ENCODE results near the gene RTL9.

Gene RTL9

GRCh38 chrX:110358548-110358947, at the start of gene RTL9:
RTL9 (plus strand) TSS chrX:110358848; CDS start chrX:110450618, 91,770 bp downstream.
- TF ChIP-seq CTCF (IDR thresholded peaks at IDR 0.05; ENCODE audit: insufficient read depth, low read depth, low read length, missing control alignments): no peak
- no peak for DNase-seq (ENCODE audit: low read depth)
- H3K4me3 ChIP-seq (ENCODE audit: low read depth, low read length): no peak within 1 kb of the TSS

GRCh38 chrX:110310000-110310790, 48.5 kb upstream of the RTL9 start:
- DNase-seq (ENCODE audit: low read depth): no peak

GRCh38 chrX:110310896-110311295, 47.8 kb upstream of the RTL9 start:
- TF ChIP-seq CTCF (IDR thresholded peaks at IDR 0.05; ENCODE audit: insufficient read depth, low read depth, low read length, missing control alignments): no peak

More at GRCh38 chrX:110310000-110310790, 48.5 kb upstream of the RTL9 start:
- no peak overlapping the region for H3K4me3 ChIP-seq (ENCODE audit: low read depth, low read length)
- TF ChIP-seq CTCF (IDR thresholded peaks at IDR 0.05; ENCODE audit: insufficient read depth, low read depth, low read length, missing control alignments): no peak

GRCh38 chrX:110311437-110312230, 47.0 kb upstream of the RTL9 start:
- no peak for TF ChIP-seq CTCF (IDR thresholded peaks at IDR 0.05; ENCODE audit: insufficient read depth, low read depth, low read length, missing control alignments)
- H3K4me3 ChIP-seq (ENCODE audit: low read depth, low read length): no peak overlapping the region
- DNase-seq (ENCODE audit: low read depth): no peak

More at GRCh38 chrX:110310896-110311295, 47.8 kb upstream of the RTL9 start:
- peak; percentile 74 for DNase-seq (ENCODE audit: low read depth)
- H3K4me3 ChIP-seq (ENCODE audit: low read depth, low read length): no peak overlapping the region

GRCh38 chrX:110315551-110315950, 43.1 kb upstream of the RTL9 start:
- peak; percentile 52 for DNase-seq (ENCODE audit: low read depth)
- peak overlapping the region; percentile 72 for H3K4me3 ChIP-seq (ENCODE audit: low read depth, low read length)
- no peak for TF ChIP-seq CTCF (IDR thresholded peaks at IDR 0.05; ENCODE audit: insufficient read depth, low read depth, low read length, missing control alignments)

GRCh38 chrX:110316351-110317060, 42.1 kb upstream of the RTL9 start:
- TF ChIP-seq CTCF (IDR thresholded peaks at IDR 0.05; ENCODE audit: insufficient read depth, low read depth, low read length, missing control alignments): no peak
- DNase-seq (ENCODE audit: low read depth): no peak
- H3K4me3 ChIP-seq (ENCODE audit: low read depth, low read length): peak overlapping the region; percentile 72

Data from GM12865 (cell line).